Pancreas (tissue), 10 donors: Measurements from ENCODE around the gene RPL39L. TPM values are rescaled to one million over a fixed set of nuclear protein-coding genes. Genes with fewer than 3 reads are reported as not detected.

ENCODE experiments used
- ATAC-seq, 4 donors: fragments of 200-7000 bp; cut with Tn5 transposase; one replicate each; pipeline versions ENCODE4 v1.8.0 to v1.9.1; 2020; ENCODE audit warnings: mild to moderate bottlenecking in 4 of 4, moderate library complexity in 4 of 4
- DNase-seq, 6 donors: peaks; one replicate each; pipeline ENCODE4 v3.0.0-alpha.2; 2020
- FAIRE-seq: peaks from 2 replicates; lab custom pipeline; 2012; peaks lifted over from hg19 to GRCh38; lab: Jason Lieb, UNC
- H3K27ac ChIP-seq, 4 donors: fragments of 200-600 bp; sonication (generic); 1 replicate in 3 of 4; 2 replicates in 1 of 4; pipeline versions ENCODE4 v1.5.0 to v1.8.0; 2020
- H3K27me3 ChIP-seq, 4 donors: fragments of 200-600 bp; one replicate each; pipeline ENCODE4 v1.8.0; 2021
- H3K36me3 ChIP-seq, 3 donors: fragments of 200-600 bp; sonication (generic) in 1 of 3; one replicate each; pipeline versions ENCODE4 v1.5.0 to v1.8.0; 2020 to 2021
- H3K4me1 ChIP-seq, 3 donors: fragments of 200-600 bp; one replicate each; pipeline ENCODE4 v1.8.0; 2021
- H3K4me3 ChIP-seq, 4 donors: fragments of 200-600 bp; sonication (generic) in 2 of 4; one replicate each; pipeline versions ENCODE4 v1.5.0 to v1.8.0; 2020 to 2021
- H3K9me3 ChIP-seq, 4 donors: fragments of 200-600 bp; one replicate each; pipeline ENCODE4 v1.8.0; 2021
- WGBS, 2 donors: extraction: QIAGEN DNeasy Blood & Tissue Kit; methylation state at CpG; one replicate each; pipeline ENCODE4 v1.1.7; 2013; 5-methylcytosine and 5-hydroxymethylcytosine counted together
- intact Hi-C, 3 donors: fragments of 100-400 bp; cut with DNase I; formaldehyde crosslinking; loops; one replicate each; pipeline versions ENCODE4 v1.11.1 to v1.14.2; 2022
- polyA plus RNA-seq, 2 donors: library from polyadenylated mRNA; stranded (reverse); fragments of 200-250 nt; gene quantifications; one replicate each; pipeline ENCODE4 v1.2.3, GENCODE V29; 2013
- total RNA-seq, 6 donors: library from RNA; stranded (reverse); fragmentation: NEBNext Ultra II Directional in 4 of 6; extraction: Animal tissue kit (Norgen Biotek cat#: 25700) in 4 of 6; gene quantifications; one replicate each; pipeline versions ENCODE4 v1.2.1 to v1.2.4, GENCODE V29; 2021 to 2023
- TF ChIP-seq, protein P1 (sequence below), 4 donors: fragments of 200-600 bp; sonication (generic) in 3 of 4; IDR thresholded peaks; one replicate each; pipeline versions ENCODE4 v1.5.0 to v1.8.0; 2021; ENCODE audit warnings: antibody characterized with exemption in 4 of 4
- donor health status: healthy with polysubstance abuse.
- donor health status: DM: no; HTN: no; CAD: no; lungs with moderate emphysema.
- donor health status: DM: no; HTN: no; CAD: no.
- donor health status: control.
- donor health status: control.
- donor health status: Bipolar disorder and iron deficiency.
- donor health status: DM: yes; HTN: yes; CAD: no.
- donor health status: DM: no; HTN: no; CAD: no.
- donor health status: DM: no; HTN: no; CAD: no.
- donor health status: DM: yes; HTN: yes; CAD: no.

The RPL39L gene
- total and polyA plus RNA-seq, 8 donors, result 0.31 to 2.2 (median 0.90) TPM

- H3K4me1 ChIP-seq, result no peaks in the 10 kb centered on the region
- intact Hi-C loops, result no loop called here
- no peak for DNase-seq
- 44 to 54% methylated on average over 6 of the region's 6 CpGs for WGBS, 2 donors
- no peaks in the 10 kb centered on the region for H3K27me3 ChIP-seq
- no peaks in the 10 kb centered on the region for H3K36me3 ChIP-seq
- no peak overlapping the region for H3K4me3 ChIP-seq
- FAIRE-seq, result no peak
- no peak overlapping the region for H3K27ac ChIP-seq
- no peak for ATAC-seq
- no peaks in the 10 kb centered on the region for H3K9me3 ChIP-seq
- TF ChIP-seq, protein P1, sequence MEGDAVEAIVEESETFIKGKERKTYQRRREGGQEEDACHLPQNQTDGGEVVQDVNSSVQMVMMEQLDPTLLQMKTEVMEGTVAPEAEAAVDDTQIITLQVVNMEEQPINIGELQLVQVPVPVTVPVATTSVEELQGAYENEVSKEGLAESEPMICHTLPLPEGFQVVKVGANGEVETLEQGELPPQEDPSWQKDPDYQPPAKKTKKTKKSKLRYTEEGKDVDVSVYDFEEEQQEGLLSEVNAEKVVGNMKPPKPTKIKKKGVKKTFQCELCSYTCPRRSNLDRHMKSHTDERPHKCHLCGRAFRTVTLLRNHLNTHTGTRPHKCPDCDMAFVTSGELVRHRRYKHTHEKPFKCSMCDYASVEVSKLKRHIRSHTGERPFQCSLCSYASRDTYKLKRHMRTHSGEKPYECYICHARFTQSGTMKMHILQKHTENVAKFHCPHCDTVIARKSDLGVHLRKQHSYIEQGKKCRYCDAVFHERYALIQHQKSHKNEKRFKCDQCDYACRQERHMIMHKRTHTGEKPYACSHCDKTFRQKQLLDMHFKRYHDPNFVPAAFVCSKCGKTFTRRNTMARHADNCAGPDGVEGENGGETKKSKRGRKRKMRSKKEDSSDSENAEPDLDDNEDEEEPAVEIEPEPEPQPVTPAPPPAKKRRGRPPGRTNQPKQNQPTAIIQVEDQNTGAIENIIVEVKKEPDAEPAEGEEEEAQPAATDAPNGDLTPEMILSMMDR (IDR thresholded peaks at IDR 0.05), result no peak
Measured at GRCh38 chr3:187162265-187162953, 23.1 kb upstream of the RPL39L start.

DNA sequence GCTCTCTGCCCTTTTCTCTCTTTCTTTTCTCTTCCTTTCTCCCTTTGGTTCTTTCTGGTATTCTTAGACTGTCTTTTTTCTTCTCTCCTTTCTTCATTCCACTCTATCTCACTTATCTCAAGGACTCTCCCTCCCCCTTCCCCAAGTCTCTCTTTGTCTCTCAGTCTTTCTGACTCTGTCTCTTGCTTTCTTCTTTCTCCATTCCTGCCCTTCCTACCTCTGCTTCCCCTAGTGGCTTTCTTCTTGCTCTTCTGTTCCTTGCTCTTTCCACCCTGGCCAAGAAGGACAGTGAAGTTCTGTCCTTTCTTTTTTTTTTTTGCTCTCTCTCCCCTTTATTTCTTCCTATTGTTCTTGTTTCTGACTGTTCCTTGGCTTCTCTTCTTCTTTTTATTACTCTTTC is 22.3 kb upstream of the RPL39L start:
- Histone ChIP-seq H3K36me3 (no peaks in the 10 kb centered on the region), H3K9me3 (no peaks in the 10 kb centered on the region), H3K27me3 (no peaks in the 10 kb centered on the region), H3K4me3 (no peak overlapping the region), H3K4me1 (no peaks in the 10 kb centered on the region), H3K27ac (no peak overlapping the region)
- TF ChIP-seq, protein P1 (IDR thresholded peaks at IDR 0.05), result no peak
- ATAC-seq, result no peak
- FAIRE-seq, result no peak
- intact Hi-C loops, result no loop called here
- no peak for DNase-seq

DNA sequence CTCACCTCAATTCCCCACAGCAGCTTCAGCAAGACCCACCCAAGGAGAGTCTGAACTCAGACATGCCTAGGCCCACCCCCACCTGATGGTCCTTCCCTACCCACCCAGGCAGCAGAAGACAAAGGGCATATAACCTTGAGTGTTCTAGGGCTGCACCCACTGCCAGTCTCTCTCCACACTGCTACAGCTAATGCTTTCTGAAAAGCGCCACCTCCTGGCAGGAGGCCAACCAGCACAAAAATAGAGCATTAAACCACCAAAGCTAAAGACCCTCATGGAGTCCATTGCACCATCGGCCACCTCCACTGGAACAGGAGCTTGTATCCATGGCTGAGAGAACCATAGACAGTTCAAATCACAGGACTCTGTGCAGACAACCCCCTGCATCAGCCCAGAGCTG is 11.3 kb upstream of the RPL39L start:
- TF ChIP-seq, protein P1 (IDR thresholded peaks at IDR 0.05), result no peak
- no peak for DNase-seq
- intact Hi-C loops, result no loop called here
- no peak for FAIRE-seq
- WGBS, 2 donors, result 65 to 82% methylated on average over 2 of the region's 2 CpGs
- no peaks in the 10 kb centered on the region for H3K27me3 ChIP-seq
- no peaks in the 10 kb centered on the region for H3K4me1 ChIP-seq
- H3K36me3 ChIP-seq, result no peaks in the 10 kb centered on the region
- H3K27ac ChIP-seq, result no peak overlapping the region
- H3K9me3 ChIP-seq, result no peaks in the 10 kb centered on the region
- H3K4me3 ChIP-seq, result no peak overlapping the region
- ATAC-seq, result no peak

- no peaks in the 10 kb centered on the region for H3K36me3 ChIP-seq
- H3K4me1 ChIP-seq, result no peaks in the 10 kb centered on the region
- no peak for DNase-seq
- TF ChIP-seq, protein P1 (IDR thresholded peaks at IDR 0.05), result no peak
- intact Hi-C loops, result no loop called here
- no peak for FAIRE-seq
- H3K9me3 ChIP-seq, result no peaks in the 10 kb centered on the region
- WGBS, 2 donors, result 84 to 85% methylated on average over 7 of the region's 7 CpGs
- no peak for ATAC-seq
- H3K4me3 ChIP-seq, result no peak overlapping the region
- no peaks in the 10 kb centered on the region for H3K27me3 ChIP-seq
- H3K27ac ChIP-seq, result no peak overlapping the region
Measured at GRCh38 chr3:187150186-187150585, 10.9 kb upstream of the RPL39L start.

DNA sequence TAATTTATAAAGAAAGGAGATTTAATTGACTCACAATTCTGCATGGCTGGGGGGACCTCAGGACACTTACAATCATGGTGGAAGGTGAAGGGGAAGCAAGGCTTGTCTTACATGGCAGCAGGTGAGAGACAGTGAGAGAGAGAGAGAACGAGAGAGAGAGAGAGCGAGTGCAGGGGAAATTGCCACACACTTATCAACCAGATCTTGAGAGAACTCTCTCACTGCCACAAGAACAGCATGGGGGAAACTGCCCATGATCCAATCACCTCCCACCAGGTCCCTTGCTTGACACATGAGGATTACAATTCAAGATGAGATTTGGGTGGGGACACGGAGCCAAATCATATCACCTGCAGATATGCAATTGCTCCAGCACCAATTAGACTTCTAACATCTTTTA is 7.1 kb upstream of the RPL39L start:
- Histone ChIP-seq H3K9me3 (no peaks in the 10 kb centered on the region), H3K27ac (no peak overlapping the region), H3K27me3 (no peaks in the 10 kb centered on the region), H3K36me3 (no peaks in the 10 kb centered on the region), H3K4me3 (no peak overlapping the region), H3K4me1 (no peaks in the 10 kb centered on the region)
- 53 to 55% methylated on average over 3 of the region's 3 CpGs for WGBS, 2 donors
- FAIRE-seq (no peak), DNase-seq (no peak), ATAC-seq (no peak)
- TF ChIP-seq, protein P1 (IDR thresholded peaks at IDR 0.05), result no peak
- intact Hi-C loops, result no loop called here
